Germinal center (tissue), 1 donor: ENCODE data around the gene KLRB1.
"Not testable (repeated sequence)": the region's sequence is repeated elsewhere in the genome, so short reads cannot be mapped to it uniquely, and the experiment has no call there.

ENCODE experiments used
- DNase-seq: peaks from one replicate; pipeline ENCODE4 v3.0.0; 2012; ENCODE audit warnings: mixed read lengths, low spot score

The KLRB1 gene

GRCh38 chr12:9607716-9608115 is at the start of gene KLRB1:
Gene KLRB1, minus strand, starts transcription at chr12:9607916. Its CDS starts 77 bp downstream, at chr12:9607839.
- no peak for DNase-seq

- DNase-seq: no peak
Observed at GRCh38 chr12:9651265-9651729, 43.6 kb upstream of the KLRB1 start.

GRCh38 chr12:9650151-9650576 is 42.4 kb upstream of the KLRB1 start:
- DNase-seq: no peak

- DNase-seq: peak; percentile 42
Observed at GRCh38 chr12:9649532-9649940, 41.8 kb upstream of the KLRB1 start.

- no peak for DNase-seq
Observed at GRCh38 chr12:9648701-9649531, 41.2 kb upstream of the KLRB1 start.

GRCh38 chr12:9647825-9648700 is 40.3 kb upstream of the KLRB1 start:
- peak; percentile 89 for DNase-seq

- DNase-seq: no peak
Observed at GRCh38 chr12:9646794-9647781, 39.4 kb upstream of the KLRB1 start.

- DNase-seq: not testable (repeated sequence)
Observed at GRCh38 chr12:9644985-9645551, 37.4 kb upstream of the KLRB1 start.

- DNase-seq: no peak
Observed at GRCh38 chr12:9643266-9643660, 35.5 kb upstream of the KLRB1 start.

- no peak for DNase-seq
Observed at GRCh38 chr12:9642606-9643265, 35.0 kb upstream of the KLRB1 start.

- DNase-seq: no peak
Observed at GRCh38 chr12:9640024-9640423, 32.3 kb upstream of the KLRB1 start.

GRCh38 chr12:9636851-9637206 is 29.1 kb upstream of the KLRB1 start:
- DNase-seq: no peak

- no peak for DNase-seq
Observed at GRCh38 chr12:9636150-9636850, 28.6 kb upstream of the KLRB1 start.

- no peak for DNase-seq
Observed at GRCh38 chr12:9634969-9635754, 27.4 kb upstream of the KLRB1 start.

GRCh38 chr12:9634177-9634803 is 26.6 kb upstream of the KLRB1 start:
- DNase-seq: peak; percentile 52

GRCh38 chr12:9632766-9633165 is 25.1 kb upstream of the KLRB1 start:
- DNase-seq: no peak

- DNase-seq: no peak
Observed at GRCh38 chr12:9626821-9627220, 19.1 kb upstream of the KLRB1 start.

GRCh38 chr12:9626291-9626690 is 18.6 kb upstream of the KLRB1 start:
- DNase-seq: no peak

GRCh38 chr12:9625019-9625418 is 17.3 kb upstream of the KLRB1 start:
- no peak for DNase-seq
